ENCODE data around the gene PILRA. TPM values are rescaled to one million over a fixed set of nuclear protein-coding genes. Genes with fewer than 3 reads are reported as not detected.

The PILRA gene
- total RNA-seq, 1 donor from 2014 or later, result not detected

DNA sequence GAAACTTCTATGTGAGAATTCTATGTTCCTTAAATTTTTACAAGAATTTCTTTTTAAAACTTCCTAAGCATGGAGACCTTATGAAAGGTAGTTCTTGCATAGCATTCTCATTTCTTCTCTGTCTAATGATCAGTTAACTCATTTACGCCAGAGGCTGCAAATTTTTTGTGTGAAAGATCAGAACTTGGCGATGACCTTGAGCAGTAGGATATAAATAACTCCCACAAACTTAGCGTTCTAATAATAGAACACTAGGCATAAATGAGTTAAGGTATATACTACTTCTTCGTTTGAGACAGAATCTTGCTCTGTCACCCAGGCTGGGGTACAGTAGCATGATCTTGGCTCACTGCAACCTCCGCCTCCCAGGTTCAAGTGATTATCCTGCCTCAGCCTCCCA lies 13.7 kb downstream of the PILRA start:
- DNase-seq (ENCODE audit: low read depth) (no peak), FAIRE-seq (no peak)
- Histone ChIP-seq H3K27me3 (ENCODE audit: control insufficient read depth, insufficient read depth, low read length) (peaks cover 1% of the 10 kb centered on the region), H3K4me3 (ENCODE audit: low read depth, low read length) (no peak overlapping the region), H3K36me3 (ENCODE audit: control insufficient read depth, insufficient read depth, low read length) (no peaks in the 10 kb centered on the region)
- TF ChIP-seq, protein P1, sequence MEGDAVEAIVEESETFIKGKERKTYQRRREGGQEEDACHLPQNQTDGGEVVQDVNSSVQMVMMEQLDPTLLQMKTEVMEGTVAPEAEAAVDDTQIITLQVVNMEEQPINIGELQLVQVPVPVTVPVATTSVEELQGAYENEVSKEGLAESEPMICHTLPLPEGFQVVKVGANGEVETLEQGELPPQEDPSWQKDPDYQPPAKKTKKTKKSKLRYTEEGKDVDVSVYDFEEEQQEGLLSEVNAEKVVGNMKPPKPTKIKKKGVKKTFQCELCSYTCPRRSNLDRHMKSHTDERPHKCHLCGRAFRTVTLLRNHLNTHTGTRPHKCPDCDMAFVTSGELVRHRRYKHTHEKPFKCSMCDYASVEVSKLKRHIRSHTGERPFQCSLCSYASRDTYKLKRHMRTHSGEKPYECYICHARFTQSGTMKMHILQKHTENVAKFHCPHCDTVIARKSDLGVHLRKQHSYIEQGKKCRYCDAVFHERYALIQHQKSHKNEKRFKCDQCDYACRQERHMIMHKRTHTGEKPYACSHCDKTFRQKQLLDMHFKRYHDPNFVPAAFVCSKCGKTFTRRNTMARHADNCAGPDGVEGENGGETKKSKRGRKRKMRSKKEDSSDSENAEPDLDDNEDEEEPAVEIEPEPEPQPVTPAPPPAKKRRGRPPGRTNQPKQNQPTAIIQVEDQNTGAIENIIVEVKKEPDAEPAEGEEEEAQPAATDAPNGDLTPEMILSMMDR (IDR thresholded peaks at IDR 0.05; ENCODE audit: insufficient read depth, low read length, severe bottlenecking), result no peak

DNA sequence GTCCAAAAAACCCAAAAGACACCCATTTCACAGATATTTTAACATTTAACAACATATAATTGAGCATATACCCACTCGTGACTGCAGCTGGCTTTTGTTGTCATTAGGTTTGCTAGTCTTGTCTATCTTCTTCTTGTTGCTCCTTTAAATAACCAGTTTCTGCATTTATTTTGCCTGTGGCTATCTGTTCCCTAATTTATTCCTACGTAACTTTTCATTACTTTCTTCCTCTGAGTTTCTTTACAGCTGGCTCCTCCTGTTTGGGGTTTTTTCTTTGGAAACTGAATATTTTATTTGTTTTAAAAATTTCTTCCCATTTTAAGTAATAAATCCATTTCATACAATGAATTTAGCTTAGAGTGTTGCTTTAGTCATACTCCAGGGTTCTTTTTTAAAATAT lies 14.4 kb downstream of the PILRA start:
- TF ChIP-seq, protein P1 (IDR thresholded peaks at IDR 0.05; ENCODE audit: insufficient read depth, low read length, severe bottlenecking), result no peak
- DNase-seq (ENCODE audit: low read depth) (no peak), FAIRE-seq (no peak)
- Histone ChIP-seq H3K4me3 (ENCODE audit: low read depth, low read length) (no peak overlapping the region), H3K27me3 (ENCODE audit: control insufficient read depth, insufficient read depth, low read length) (no peaks in the 10 kb centered on the region), H3K36me3 (ENCODE audit: control insufficient read depth, insufficient read depth, low read length) (no peaks in the 10 kb centered on the region)

DNA sequence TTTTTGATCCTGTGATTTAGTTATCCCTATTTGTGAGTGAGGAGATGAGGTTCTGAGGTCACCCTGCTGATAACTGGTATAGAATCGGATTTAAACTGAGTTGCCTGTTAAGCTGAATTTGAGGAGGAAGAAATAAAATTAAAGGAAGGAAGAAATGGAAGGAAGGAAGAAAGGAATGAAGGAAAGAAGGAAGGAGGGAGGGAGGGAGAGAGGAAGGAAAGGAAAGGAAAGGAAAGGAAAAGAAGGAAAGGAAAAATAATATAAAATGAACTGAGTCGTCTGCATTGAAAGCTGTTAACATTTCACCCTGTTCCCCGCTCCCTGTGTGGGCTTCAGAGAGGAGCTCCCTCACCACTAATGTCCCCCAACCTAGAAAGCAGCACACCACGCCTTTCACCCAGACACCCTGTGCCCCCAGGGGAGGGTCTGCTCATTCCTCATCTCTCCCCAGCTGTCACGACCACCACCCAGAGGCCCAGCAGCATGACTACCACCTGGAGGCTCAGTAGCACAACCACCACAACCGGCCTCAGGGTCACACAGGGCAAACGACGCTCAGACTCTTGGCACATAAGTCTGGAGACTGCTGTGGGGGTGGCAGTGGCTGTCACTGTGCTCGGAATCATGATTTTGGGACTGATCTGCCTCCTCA lies 16.3 kb downstream of the PILRA start:
- H3K4me3 ChIP-seq (ENCODE audit: low read depth, low read length), result no peak overlapping the region
- no peaks in the 10 kb centered on the region for H3K27me3 ChIP-seq (ENCODE audit: control insufficient read depth, insufficient read depth, low read length)
- TF ChIP-seq, protein P1 (IDR thresholded peaks at IDR 0.05; ENCODE audit: insufficient read depth, low read length, severe bottlenecking), result no peak
- H3K36me3 ChIP-seq (ENCODE audit: control insufficient read depth, insufficient read depth, low read length), result no peaks in the 10 kb centered on the region
- FAIRE-seq (no peak), DNase-seq (ENCODE audit: low read depth) (no peak)

DNA sequence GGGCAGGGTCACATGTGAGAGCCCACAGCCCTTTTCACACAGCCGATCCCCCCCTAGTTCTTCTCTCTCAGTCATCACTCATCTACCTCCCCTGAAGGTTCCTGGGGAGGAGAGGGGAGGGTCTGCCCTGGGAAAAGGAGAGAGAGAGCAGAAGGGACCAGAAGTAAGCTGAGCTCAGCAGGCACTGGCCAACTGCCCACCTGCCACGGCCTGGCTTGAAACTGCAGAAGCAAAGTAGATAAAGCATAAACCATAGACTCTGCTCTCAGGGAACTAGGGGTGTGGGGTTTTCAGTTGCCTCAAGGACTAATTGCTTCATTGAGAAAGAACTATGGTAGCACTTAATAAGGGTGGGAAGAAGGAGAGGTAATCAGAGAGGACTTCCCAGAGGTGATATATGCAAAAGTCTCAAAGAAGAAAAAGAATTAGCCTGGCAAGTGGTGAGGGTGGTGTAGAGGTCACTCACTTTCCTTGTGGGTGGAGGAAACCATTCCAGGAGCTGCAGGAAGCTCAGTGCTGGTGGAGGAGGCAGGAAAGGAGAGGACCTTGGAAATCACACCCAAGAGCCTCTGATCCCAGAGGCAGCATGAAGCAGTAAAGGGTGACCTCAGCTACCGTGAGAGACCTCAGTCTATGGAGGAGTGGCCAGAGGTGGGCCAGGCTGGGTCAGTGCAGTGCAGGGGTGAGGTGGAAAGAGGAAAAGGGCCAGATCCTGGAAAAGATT lies 17.2 kb downstream of the PILRA start:
- FAIRE-seq, result no peak

DNA sequence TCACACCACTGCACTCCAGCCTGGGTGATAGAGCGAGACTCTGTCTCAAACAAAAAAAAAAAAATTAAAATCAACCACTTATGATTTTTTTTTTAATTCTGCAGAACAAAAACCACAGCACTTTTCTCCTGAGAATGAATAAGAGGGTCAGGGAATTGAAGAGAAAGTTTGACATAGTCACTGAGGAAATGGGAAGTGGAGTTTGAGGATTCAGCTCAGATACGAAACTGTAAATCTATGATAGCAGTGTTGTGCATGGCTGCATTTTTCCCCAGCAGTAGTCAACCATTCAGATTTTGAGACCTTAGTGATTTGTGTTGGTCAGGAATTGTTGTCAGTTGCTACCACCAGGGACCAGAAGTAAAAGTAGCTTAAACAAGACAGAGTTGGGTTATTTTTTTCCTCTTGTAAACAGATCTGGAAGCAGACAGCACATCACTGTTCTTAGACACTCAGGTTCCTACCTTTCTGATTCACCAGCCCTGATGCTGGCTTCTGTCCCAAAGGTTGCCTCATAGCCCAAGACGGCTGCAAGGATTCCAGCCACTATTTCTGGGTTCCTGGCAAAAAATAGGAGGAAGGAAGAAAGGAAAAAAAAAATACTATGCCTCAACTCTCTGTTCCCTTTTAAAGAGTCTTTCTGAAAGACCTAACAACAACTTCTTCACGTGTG lies 20.1 kb downstream of the PILRA start:
- H3K27me3 ChIP-seq (ENCODE audit: control insufficient read depth, insufficient read depth, low read length), result peaks cover 1% of the 10 kb centered on the region
- H3K4me3 ChIP-seq (ENCODE audit: low read depth, low read length), result no peak overlapping the region
- FAIRE-seq, result no peak
- H3K36me3 ChIP-seq (ENCODE audit: control insufficient read depth, insufficient read depth, low read length), result no peaks in the 10 kb centered on the region
- peak; percentile 40 for DNase-seq (ENCODE audit: low read depth)
- TF ChIP-seq, protein P1 (IDR thresholded peaks at IDR 0.05; ENCODE audit: insufficient read depth, low read length, severe bottlenecking), result no peak

More for the DNA sequence above, 17.2 kb downstream of the PILRA start:
- H3K27me3 ChIP-seq (ENCODE audit: control insufficient read depth, insufficient read depth, low read length), result no peaks in the 10 kb centered on the region
- no peak overlapping the region for H3K4me3 ChIP-seq (ENCODE audit: low read depth, low read length)
- TF ChIP-seq, protein P1 (IDR thresholded peaks at IDR 0.05; ENCODE audit: insufficient read depth, low read length, severe bottlenecking), result no peak
- no peaks in the 10 kb centered on the region for H3K36me3 ChIP-seq (ENCODE audit: control insufficient read depth, insufficient read depth, low read length)
- DNase-seq (ENCODE audit: low read depth), result no peak
